Stomach (tissue), 4 donors: ENCODE measurements around the gene GNG14.

ENCODE experiments used
- CTCF ChIP-seq, 7 experiments: fragments of 450-650 bp in 4 of 7; fragments of 200-600 bp in 3 of 7; sonication (generic) in 3 of 7; IDR thresholded peaks; one replicate each; pipeline ENCODE4 v1.5.1; 2016 to 2019; ENCODE audit warnings: antibody characterized with exemption in 7 of 7, control low read depth in 2 of 7, mild to moderate bottlenecking in 1 of 7
- POLR2A ChIP-seq, 4 donors: fragments of 450-650 bp; IDR thresholded peaks; one replicate each; pipeline ENCODE4 v1.6.1; 2016; ENCODE audit warnings: antibody characterized with exemption in 4 of 4, control low read depth in 2 of 4, mild to moderate bottlenecking in 1 of 4, moderate library complexity in 1 of 4
- POLR2AphosphoS5 ChIP-seq, 3 donors: sonication (generic); formaldehyde crosslinking; IDR thresholded peaks; one replicate each; pipeline ENCODE4 v1.6.1; 2016; ENCODE audit warnings: antibody characterized with exemption in 3 of 3

GRCh38 chr19:12675399-12675798 lies 12.4 kb upstream of the GNG14 start:
- no peak for TF ChIP-seq CTCF (IDR thresholded peaks at IDR 0.05)
- no peak for TF ChIP-seq POLR2A (IDR thresholded peaks at IDR 0.05)
- no peak for TF ChIP-seq POLR2AphosphoS5 (IDR thresholded peaks at IDR 0.05)
